ENCODE measurements around the gene HOXA11. TPM values are rescaled to one million over a fixed set of nuclear protein-coding genes. Genes with fewer than 3 reads are reported as not detected.

The HOXA11 gene
- total RNA-seq, 1 donor from 2014 or later: 1.2 TPM

DNA sequence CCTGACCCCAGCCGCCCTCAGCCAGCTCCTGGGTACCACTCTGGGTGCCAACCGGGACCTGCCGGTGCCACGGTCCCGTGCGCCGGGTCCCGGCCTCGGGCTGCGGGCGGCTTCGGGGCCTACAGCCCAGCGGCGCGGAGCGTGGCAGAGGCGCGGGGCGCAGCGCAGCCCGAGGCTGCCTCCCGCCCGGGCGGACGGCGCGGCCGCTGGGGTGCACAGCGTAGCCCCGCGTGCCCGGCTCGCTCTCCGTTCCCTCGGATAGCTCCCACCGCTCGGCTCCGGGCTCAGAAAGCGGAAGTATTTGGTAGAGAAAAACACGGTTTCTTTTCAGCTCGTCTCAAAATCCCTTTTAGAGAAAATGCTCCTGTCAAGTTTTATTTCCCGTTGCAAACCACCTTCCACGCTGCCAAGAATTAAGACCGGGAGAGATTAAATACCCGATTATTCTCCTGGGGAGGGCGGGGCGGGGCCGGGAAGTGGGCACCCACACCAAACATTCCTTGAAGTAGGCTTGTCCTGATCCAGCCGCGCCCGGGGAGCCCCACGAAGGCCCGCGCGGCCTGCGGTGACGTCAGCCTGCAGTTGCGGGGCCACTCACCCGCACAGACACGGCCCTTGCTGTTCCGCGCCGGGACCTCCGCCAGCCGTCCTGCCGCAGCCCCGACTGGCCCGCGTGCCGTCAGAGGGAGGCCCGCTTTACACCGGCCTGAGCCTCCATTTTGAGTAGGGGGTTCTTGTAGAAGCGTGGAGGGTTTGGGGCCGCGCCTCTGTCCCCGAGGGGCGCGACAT lies 7.7 kb upstream of the HOXA11 start:
- Mint-ChIP-seq H3K9me3 (no peaks in the 10 kb centered on the region), H3K4me3 (peak overlapping the region; percentile 66), H3K4me1 (ENCODE audit: unreplicated experiment) (peaks cover 7% of the 10 kb centered on the region), H3K36me3 (no peaks in the 10 kb centered on the region), H3K27ac (no peak overlapping the region), H3K27me3 (peaks cover 98% of the 10 kb centered on the region)
- DNase-seq (ENCODE audit: extremely low spot score, unreplicated experiment): peak; percentile 70
- no peak for TF ChIP-seq CTCF (conservative IDR thresholded peaks at IDR 0.05)

DNA sequence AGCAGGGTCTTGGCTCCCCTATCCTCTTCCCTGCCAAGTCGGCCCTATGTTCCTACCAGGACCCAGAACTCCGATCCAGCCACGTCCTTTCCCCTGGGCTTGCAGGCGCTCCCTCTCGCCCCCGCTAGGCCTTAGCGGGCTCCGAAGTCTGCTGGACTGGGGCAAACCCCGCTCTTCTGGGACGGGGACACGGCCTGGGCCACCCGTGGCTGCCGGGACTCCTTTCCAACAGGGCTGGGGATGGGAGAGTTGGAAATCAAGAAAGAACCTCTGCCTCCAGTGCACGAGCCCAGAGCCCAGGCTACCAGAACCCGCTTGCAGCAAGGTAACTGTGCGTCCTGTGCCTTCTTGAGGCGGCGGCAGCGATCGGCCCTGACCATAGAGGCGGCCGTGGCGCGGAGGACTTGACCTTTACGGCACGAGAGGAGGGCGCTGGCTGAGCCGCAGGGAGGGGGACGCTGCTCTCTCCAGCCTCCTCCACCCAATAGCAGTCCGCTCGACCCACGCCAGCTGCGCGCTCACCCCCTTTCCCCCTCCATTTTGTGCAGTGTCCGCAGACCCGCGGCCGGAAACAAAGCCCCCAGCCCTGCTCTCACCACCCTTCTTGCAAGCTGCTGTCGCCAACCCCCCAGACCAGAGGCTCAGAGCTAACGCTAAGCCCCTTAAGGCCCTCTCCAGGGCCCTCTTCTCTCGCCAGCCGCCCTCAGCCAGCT lies 7.0 kb upstream of the HOXA11 start:
- H3K27ac Mint-ChIP-seq: no peak overlapping the region
- peaks cover 7% of the 10 kb centered on the region for H3K4me1 Mint-ChIP-seq (ENCODE audit: unreplicated experiment)
- DNase-seq (ENCODE audit: extremely low spot score, unreplicated experiment): no peak
- TF ChIP-seq CTCF (conservative IDR thresholded peaks at IDR 0.05): no peak
- H3K36me3 Mint-ChIP-seq: no peaks in the 10 kb centered on the region
- H3K27me3 Mint-ChIP-seq: peaks cover 98% of the 10 kb centered on the region
- H3K4me3 Mint-ChIP-seq: peak overlapping the region; percentile 36
- no peaks in the 10 kb centered on the region for H3K9me3 Mint-ChIP-seq

- Mint-ChIP-seq H3K4me1 (ENCODE audit: unreplicated experiment) (peaks cover 7% of the 10 kb centered on the region), H3K9me3 (no peaks in the 10 kb centered on the region), H3K36me3 (no peaks in the 10 kb centered on the region), H3K27ac (no peak overlapping the region), H3K4me3 (no peak overlapping the region), H3K27me3 (peaks cover 98% of the 10 kb centered on the region)
- DNase-seq (ENCODE audit: extremely low spot score, unreplicated experiment): no peak
- TF ChIP-seq CTCF (conservative IDR thresholded peaks at IDR 0.05): no peak
Measured at GRCh38 chr7:27191161-27191731, 6.2 kb upstream of the HOXA11 start.

GRCh38 chr7:27189997-27190748 lies 5.1 kb upstream of the HOXA11 start:
- Mint-ChIP-seq H3K36me3 (no peaks in the 10 kb centered on the region), H3K27me3 (peaks cover 98% of the 10 kb centered on the region), H3K9me3 (no peaks in the 10 kb centered on the region), H3K4me3 (peak overlapping the region; percentile 10), H3K4me1 (ENCODE audit: unreplicated experiment) (peaks cover 11% of the 10 kb centered on the region), H3K27ac (no peak overlapping the region)
- no peak for TF ChIP-seq CTCF (conservative IDR thresholded peaks at IDR 0.05)
- no peak for DNase-seq (ENCODE audit: extremely low spot score, unreplicated experiment)

DNA sequence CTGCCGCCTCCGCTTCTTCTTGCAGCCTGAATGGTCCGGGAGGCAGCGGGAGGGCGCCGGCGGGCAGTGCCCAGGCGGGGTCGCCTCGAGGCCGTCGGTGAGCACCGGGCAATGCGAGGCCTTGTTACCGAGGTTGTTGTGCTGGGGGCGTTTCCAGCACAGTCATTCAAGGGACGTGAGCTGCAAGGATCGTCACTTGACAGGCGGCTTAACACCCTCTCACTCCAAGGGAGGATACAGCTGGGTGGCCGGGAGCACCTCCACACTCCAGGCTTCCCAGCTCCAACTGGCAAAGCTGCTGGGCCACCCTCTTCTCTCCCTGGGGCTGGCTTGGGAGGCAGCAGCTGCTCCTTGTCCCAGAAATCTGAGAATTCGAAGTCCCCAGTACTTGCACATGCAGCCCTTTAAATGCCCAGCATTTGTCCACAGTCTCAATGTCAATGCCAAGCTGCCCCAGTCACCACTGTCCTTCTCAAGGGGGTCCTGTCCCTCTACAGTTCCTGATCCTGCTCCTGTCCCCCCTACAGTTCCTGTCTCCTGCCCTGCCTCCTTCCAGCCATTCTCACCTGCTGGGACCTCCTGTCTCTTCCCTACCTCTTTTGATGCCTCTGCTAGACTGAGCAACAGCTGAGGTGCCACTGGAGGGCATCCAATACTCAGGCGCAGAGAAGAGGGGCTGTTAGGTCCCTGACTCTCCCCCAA lies 4.4 kb upstream of the HOXA11 start:
- Mint-ChIP-seq H3K9me3 (no peaks in the 10 kb centered on the region), H3K4me1 (ENCODE audit: unreplicated experiment) (peaks cover 11% of the 10 kb centered on the region), H3K36me3 (no peaks in the 10 kb centered on the region), H3K4me3 (no peak overlapping the region), H3K27me3 (peaks cover 98% of the 10 kb centered on the region), H3K27ac (no peak overlapping the region)
- DNase-seq (ENCODE audit: extremely low spot score, unreplicated experiment): no peak
- no peak for TF ChIP-seq CTCF (conservative IDR thresholded peaks at IDR 0.05)

Measured in type B pancreatic cell (in vitro differentiated cells).